GM12891 (cell line): ENCODE results near the gene PLA1A.
A peak's percentile ranks its signal among the peaks of the same experiment; 100 is the strongest.
"Not testable (repeated sequence)": the region's sequence is repeated elsewhere in the genome, so short reads cannot be mapped to it uniquely, and the experiment has no call there.

Source experiments
- DNase-seq: peaks from one replicate; pipeline ENCODE4 v3.0.0; 2011; ENCODE audit warnings: low spot score; ENCODE audit not compliant: insufficient read length
- FAIRE-seq: peaks from 2 replicates; lab custom pipeline; 2011; peaks lifted over from hg19 to GRCh38; lab: Jason Lieb, UNC
- PAX5 ChIP-seq: IDR thresholded peaks from 2 replicates; pipeline ENCODE4 v1.6.1; 2011; ENCODE audit warnings: low read length, moderate library complexity, mild to moderate bottlenecking; ENCODE audit not compliant: insufficient read depth, severe bottlenecking
- POLR2A ChIP-seq: IDR thresholded peaks from 2 replicates; pipeline ENCODE4 v1.6.1; 2011; ENCODE audit warnings: low read depth, low read length, control low read depth
- POLR2AphosphoS5 ChIP-seq: IDR thresholded peaks from 2 replicates; pipeline ENCODE4 v1.6.1; 2011; ENCODE audit warnings: low read depth, low read length, control low read depth
- POU2F2 ChIP-seq: IDR thresholded peaks from 2 replicates; pipeline ENCODE4 v1.6.1; 2011; ENCODE audit warnings: low read depth, mild to moderate bottlenecking, control low read depth, low read length, moderate library complexity
- SPI1 ChIP-seq: IDR thresholded peaks from 2 replicates; pipeline ENCODE4 v1.6.1; 2011; ENCODE audit warnings: low read depth, low read length, control low read depth
- TAF1 ChIP-seq: IDR thresholded peaks from 2 replicates; pipeline ENCODE4 v1.6.1; 2011; ENCODE audit warnings: low read depth, low read length, control low read depth

PLA1A gene

GRCh38 chr3:119557877-119558269 is 39.8 kb upstream of the PLA1A start:
- no peak for DNase-seq
- TF ChIP-seq PAX5 (no peak), TAF1 (no peak), POLR2AphosphoS5 (no peak)
- FAIRE-seq, result peak; percentile 54

- no peak for FAIRE-seq
- DNase-seq, result no peak
- TF ChIP-seq POU2F2 (no peak), TAF1 (peak; percentile 67; the same call in 1 of the 2 replicates)
Measured at GRCh38 chr3:119558626-119559317, 38.9 kb upstream of the PLA1A start.

- TF ChIP-seq SPI1 (no peak), TAF1 (peak; percentile 79), POLR2A (no peak; the same call in 1 of the 2 replicates), PAX5 (peak; percentile 21), POU2F2 (0 out of 2 replicates have a peak, but pooled peaks have one; percentile 28), POLR2AphosphoS5 (peak; percentile 46; the same call in 1 of the 2 replicates)
- no peak for DNase-seq
- peak; percentile 94 for FAIRE-seq
Measured at GRCh38 chr3:119559441-119559963, 38.2 kb upstream of the PLA1A start, which contains the start of gene CD80. Gene CD80 (minus strand): TSS chr3:119559614. CDS start chr3:119557728, 1,886 bp downstream.

GRCh38 chr3:119560160-119560559 is 37.5 kb upstream of the PLA1A start:
- no peak for FAIRE-seq
- no peak; the same call in 1 of the 2 replicates for TF ChIP-seq POLR2AphosphoS5
- TF ChIP-seq POLR2A, result no peak
- no peak for TF ChIP-seq PAX5
- no peak for TF ChIP-seq TAF1
- no peak for TF ChIP-seq POU2F2
- no peak for TF ChIP-seq SPI1
- DNase-seq, result no peak

GRCh38 chr3:119562307-119562961 is 35.3 kb upstream of the PLA1A start:
- peak; percentile 93 for FAIRE-seq
- no peak for DNase-seq
- peak; percentile 84 for TF ChIP-seq TAF1
- TF ChIP-seq POLR2AphosphoS5, result peak; percentile 95
- no peak for TF ChIP-seq SPI1
- no peak for TF ChIP-seq PAX5
- TF ChIP-seq POLR2A, result peak; percentile 96
- TF ChIP-seq POU2F2, result peak; percentile 73

GRCh38 chr3:119563334-119563733 is 34.4 kb upstream of the PLA1A start:
- FAIRE-seq, DNase-seq: not testable (repeated sequence)

GRCh38 chr3:119569156-119569555 is 28.5 kb upstream of the PLA1A start:
- FAIRE-seq (no peak), DNase-seq (no peak)
- TF ChIP-seq TAF1, result no peak
- no peak for TF ChIP-seq POU2F2
- TF ChIP-seq PAX5, result no peak
- no peak for TF ChIP-seq SPI1
- TF ChIP-seq POLR2A, result no peak
- no peak for TF ChIP-seq POLR2AphosphoS5

- no peak for TF ChIP-seq POU2F2
- peak; percentile 26; the same call in 1 of the 2 replicates for TF ChIP-seq SPI1
- FAIRE-seq, result no peak
- no peak for DNase-seq
Measured at GRCh38 chr3:119570229-119570628, 27.5 kb upstream of the PLA1A start.

- TF ChIP-seq POU2F2, result no peak
- TF ChIP-seq POLR2AphosphoS5, result no peak
- no peak for TF ChIP-seq TAF1
- no peak for TF ChIP-seq POLR2A
- no peak for TF ChIP-seq SPI1
- no peak for TF ChIP-seq PAX5
- no peak for DNase-seq
- FAIRE-seq, result no peak
Measured at GRCh38 chr3:119571230-119571629, 26.5 kb upstream of the PLA1A start.

GRCh38 chr3:119571688-119572087 is 26.0 kb upstream of the PLA1A start:
- TF ChIP-seq POLR2A, result no peak
- TF ChIP-seq PAX5, result no peak
- no peak for TF ChIP-seq SPI1
- TF ChIP-seq TAF1, result no peak
- no peak for TF ChIP-seq POLR2AphosphoS5
- TF ChIP-seq POU2F2, result no peak
- DNase-seq, result no peak
- FAIRE-seq, result no peak
